ENCODE measurements around the gene FAM187B.

The FAM187B gene

DNA sequence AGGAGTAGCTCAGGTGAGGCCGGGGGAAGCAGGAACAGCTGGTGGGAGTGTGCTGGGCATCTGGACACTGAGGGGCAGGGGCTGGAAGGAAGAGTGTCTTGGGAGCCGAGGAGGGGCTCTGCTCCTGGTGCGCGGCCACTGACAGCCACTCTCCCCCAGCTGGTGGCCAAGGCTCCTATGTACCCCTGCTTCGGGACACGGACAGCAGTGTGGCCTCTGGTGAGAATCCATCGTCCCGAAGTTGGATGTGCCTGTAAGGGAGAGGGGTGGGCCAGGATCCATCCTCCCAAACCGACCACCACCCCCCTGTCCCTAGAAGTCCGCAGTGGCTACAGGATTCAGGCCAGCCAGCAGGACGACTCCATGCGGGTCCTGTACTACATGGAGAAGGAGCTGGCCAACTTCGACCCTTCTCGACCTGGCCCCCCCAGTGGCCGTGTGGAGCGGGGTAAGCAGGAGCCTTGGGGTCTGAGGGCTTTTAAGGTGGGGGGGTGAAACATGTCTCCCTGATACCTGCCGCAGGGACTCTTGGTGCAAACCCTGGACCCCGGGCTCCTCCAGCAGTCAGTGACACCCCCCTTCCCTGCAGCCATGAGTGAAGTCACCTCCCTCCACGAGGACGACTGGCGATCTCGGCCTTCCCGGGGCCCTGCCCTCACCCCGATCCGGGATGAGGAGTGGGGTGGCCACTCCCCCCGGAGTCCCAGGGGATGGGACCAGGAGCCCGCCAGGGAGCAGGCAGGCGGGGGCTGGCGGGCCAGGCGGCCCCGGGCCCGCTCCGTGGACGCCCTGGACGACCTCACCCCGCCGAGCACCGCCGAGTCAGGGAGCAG lies 38.2 kb upstream of the FAM187B start:
- no peak for TF ChIP-seq CTCF (conservative IDR thresholded peaks at IDR 0.05; ENCODE audit: control insufficient read depth, insufficient read depth, low read depth, low read length)
- DNase-seq (ENCODE audit: low read depth): peak; percentile 7
- peak overlapping the region; percentile 86 for H3K4me3 ChIP-seq (ENCODE audit: control insufficient read depth, low read depth, low read length)

GRCh38 chr19:35265900-35266519 lies 37.5 kb upstream of the FAM187B start:
- H3K4me3 ChIP-seq (ENCODE audit: control insufficient read depth, low read depth, low read length): no peak overlapping the region
- no peak for DNase-seq (ENCODE audit: low read depth)
- no peak for TF ChIP-seq CTCF (conservative IDR thresholded peaks at IDR 0.05; ENCODE audit: control insufficient read depth, insufficient read depth, low read depth, low read length)

GRCh38 chr19:35265126-35265899 lies 36.8 kb upstream of the FAM187B start:
- no peak for TF ChIP-seq CTCF (conservative IDR thresholded peaks at IDR 0.05; ENCODE audit: control insufficient read depth, insufficient read depth, low read depth, low read length)
- DNase-seq (ENCODE audit: low read depth): peak; percentile 25
- H3K4me3 ChIP-seq (ENCODE audit: control insufficient read depth, low read depth, low read length): no peak overlapping the region

- H3K4me3 ChIP-seq (ENCODE audit: control insufficient read depth, low read depth, low read length): no peak overlapping the region
- TF ChIP-seq CTCF (conservative IDR thresholded peaks at IDR 0.05; ENCODE audit: control insufficient read depth, insufficient read depth, low read depth, low read length): no peak
- no peak for DNase-seq (ENCODE audit: low read depth)
Observed at GRCh38 chr19:35264268-35265125, 36.0 kb upstream of the FAM187B start.

GRCh38 chr19:35262101-35262761 lies 33.7 kb upstream of the FAM187B start:
- DNase-seq (ENCODE audit: low read depth): no peak
- TF ChIP-seq CTCF (conservative IDR thresholded peaks at IDR 0.05; ENCODE audit: control insufficient read depth, insufficient read depth, low read depth, low read length): no peak
- no peak overlapping the region for H3K4me3 ChIP-seq (ENCODE audit: control insufficient read depth, low read depth, low read length)

All from fibroblast of mammary gland (primary cell).